GM21529 (cell line): ENCODE measurements around the gene LYVE1.

Experiments
- ATAC-seq: cut with Tn5 transposase; IDR thresholded peaks from one replicate; pipeline ENCODE4 v1.9.1; 2021; ENCODE audit not compliant: unreplicated experiment

LYVE1 gene

DNA sequence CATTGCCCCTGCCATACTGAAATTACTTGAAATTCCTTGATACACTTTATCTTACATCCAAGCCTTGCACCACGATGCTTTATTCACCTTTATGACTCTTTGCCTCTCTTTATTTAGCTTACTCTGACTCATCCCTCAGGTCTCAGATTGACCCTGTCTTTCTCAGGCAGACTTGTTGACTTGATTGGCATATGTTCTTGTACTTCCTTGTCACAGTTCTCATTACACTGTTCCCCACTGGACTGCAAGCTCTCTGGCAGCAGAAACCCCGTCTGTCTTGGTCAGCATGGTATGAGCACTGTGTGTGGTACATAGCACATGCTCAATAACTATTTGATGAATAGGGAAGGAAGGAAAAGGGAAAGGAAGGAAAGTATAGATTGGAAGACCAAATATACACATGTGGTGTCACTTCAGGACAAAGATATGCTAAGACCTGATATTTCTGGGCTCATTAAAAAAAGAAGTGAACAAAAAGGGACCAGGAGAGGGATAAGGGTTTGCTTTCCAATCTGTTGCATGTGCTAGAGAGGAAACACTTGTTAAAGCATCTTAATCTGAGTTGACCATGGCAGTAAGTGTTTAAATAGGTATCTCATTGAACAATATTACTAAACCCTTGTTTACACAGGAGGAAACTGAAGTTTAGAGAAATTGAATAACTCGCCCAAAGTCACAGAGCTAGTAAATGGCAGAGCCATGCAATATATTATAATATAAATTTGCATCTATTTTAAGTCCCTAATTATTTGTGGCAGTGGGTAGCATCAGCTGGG lies 7.2 kb downstream of the LYVE1 start:
- no peak for ATAC-seq

DNA sequence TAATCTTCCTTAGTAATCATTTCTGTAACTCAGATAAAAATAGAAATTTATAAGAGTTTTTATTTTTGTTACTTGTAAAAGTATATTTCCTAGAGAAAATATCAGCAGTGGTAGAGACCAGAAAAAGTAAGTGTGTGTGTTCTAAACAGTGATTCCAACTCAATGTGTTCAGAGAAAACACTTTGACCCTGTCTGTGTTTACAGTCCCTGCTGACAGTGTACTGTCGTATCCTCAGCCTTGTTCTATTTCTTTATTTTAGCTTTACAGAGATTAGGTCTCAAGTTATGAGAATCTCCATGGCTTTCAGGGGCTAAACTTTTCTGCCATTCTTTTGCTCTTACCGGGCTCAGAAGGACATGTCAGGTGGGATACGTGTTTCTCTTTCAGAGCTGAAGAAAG lies 10.2 kb downstream of the LYVE1 start:
- ATAC-seq = no peak

DNA sequence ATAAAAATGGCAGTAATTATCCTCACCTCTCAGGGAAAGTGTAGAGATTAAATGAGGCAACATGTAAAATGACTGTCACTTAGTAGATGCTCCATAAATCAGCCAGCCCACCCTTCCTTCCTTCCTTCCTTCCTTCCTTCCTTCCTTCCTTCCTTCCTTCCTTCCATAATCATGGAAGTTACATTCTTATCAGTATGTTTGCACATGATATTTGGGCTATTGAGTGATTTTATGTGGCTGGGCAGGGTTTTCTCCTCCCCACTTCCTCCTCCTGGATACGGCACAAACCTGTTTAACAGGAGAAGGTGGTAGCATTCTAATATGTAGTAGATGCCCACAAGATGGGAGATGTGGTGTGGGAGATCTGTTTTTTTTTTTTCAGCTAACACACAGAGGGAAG lies 11.9 kb downstream of the LYVE1 start:
- ATAC-seq = no peak

DNA sequence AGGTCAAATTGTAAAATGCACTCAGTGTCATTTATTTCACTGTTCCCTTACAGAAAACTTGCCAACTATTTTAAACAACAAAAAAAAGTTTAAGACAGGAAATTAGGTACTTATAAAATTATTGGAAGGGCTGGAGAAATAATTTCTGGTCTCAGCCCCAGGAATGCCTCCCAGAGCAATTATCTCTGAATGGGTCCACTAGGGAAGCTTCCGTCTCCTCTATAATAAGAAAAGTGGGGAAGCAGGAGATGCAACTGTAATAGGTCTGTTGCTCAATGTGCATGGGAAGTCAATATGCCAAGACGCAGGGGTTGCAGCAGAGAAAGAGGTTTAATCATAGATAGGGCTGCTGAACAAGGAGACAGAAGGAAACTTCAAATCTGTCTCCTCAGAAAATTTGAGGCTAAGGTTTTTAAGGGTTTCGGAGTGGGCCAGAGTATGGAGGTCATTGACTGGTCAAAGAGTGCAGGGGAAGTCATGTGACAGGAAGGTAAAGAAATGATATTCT lies 16.6 kb downstream of the LYVE1 start:
- no peak for ATAC-seq

DNA sequence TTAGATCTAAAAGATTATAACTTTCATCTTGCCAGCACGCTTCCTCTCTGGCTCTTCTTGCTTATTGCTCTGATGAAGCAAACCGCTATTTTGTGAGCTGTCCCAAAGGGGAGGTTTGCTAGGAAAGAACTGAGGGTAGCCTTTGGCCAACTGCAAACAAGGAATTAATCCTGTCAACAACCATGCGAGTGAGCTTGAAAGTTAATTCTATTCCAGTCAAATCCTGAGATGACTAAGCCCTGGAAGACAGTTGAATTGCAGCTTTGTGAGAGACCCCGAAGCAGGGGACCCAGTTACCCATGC lies 17.2 kb downstream of the LYVE1 start:
- no peak for ATAC-seq

DNA sequence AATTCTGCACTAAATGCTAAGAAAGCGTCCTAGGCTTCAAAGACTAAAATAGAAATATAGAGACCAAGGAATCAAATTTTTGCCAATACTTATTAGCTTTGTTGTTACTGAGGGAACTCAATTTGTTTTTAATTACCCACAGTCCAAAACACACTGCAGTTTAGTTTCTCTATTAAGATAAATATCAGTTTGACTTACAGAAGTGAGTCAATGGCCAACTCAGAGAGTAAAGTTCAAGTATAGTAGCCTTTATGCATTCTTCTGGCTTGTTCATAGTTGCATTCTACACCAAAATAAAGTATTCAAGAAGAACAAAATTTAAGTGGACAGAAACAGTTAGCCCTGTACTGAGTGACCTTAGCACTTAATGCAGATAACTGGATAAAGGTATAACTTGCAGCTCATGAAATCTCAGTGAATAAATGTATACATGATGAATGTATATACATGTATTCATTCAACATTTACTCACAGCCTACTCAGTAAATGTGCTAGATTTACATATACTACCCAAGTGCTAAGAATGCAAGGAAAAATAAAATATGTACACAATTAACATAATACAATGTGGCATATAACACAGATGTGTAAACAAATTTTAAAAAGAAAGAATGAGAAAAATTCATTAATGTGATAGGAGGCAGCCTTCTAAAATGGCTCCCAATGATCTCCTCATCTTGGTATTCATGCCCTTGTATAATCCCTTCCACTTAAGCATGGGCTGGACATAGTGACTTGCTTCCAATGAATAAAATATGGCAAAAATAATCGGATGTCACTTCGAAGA lies 17.8 kb downstream of the LYVE1 start:
- ATAC-seq = no peak

DNA sequence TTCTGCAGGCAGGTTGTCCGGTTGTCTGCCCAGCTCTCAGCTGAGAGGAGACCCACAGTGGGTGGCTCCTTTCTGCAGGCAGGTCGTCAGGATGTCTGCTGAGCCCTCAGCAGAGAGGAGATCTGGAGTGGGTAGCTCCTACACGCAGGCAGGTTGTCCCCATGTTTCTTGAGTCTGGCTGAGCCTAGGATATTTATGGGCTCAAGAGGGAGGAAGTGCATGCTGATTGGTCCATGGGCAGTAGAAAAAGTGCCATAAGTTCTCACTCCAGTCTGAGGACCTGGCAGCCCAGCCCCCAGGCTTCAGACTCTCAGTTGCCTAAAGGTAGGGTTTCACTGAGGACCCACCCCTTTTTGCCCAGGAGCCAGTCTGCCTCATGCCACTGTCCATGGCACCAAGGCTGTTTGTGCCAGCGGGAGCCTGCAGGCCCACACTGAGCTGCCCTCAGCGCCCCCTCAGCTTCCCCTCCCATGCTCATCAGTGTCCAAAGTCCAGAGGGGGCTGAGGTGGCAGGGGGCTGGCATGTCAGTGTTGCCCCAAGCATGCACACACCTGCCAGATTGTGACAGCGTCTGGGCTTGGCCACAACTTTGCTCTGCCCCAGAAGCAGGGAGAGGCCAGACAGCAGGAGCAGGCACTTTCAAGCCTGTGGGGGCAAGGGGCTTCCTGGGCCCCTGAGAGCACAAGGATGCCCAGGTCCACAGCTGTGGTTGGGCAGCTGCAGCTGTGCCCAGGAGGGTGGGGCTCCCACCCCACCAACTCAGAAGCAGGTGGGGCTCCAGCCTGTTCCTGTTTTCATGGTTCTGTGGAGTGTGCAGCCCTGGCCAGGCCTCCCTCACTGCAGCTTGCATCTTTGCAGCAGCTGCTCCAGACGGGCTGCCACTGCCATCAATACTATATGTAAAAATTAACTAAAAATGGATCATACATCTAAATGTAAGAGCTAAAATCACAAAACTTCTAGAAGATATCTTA lies 23.7 kb downstream of the LYVE1 start:
- no peak for ATAC-seq

DNA sequence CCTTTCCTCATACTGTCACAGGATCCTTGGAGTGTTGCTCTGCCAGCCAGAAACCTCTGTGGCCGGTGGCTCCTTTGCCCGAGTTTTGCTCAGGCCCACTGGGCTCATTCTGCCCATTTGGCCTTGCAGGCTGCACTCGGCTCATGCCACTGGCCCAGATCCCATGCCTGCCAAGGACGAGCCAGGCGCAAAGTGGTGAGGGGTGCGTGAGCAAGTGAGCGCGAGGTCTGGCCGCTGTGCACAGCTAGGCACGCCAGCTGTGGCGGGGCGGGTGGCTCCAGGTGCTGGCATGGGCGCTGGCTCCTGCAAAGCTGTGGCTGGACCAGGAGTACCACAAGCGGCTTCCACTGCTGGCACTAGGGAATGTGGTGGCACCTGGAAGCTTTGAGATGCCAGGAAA lies 24.7 kb downstream of the LYVE1 start:
- no peak for ATAC-seq

DNA sequence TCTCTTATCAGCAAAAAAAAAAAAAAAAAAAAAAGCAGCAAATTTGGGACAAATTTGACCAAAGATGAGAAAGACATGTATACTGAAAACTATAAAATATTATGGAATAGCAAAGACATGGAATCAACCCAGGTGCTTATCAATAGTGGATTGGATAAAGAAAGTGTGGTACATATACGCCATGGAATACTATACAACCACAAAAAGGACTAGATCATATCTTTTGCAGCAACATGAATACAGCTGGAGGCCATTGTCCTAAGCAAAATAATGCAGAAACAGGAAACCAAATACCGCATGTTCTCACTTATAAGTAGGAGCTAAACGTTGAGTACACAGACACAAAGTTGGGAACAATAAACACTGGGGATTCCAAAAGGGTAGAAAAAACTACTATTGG lies 25.7 kb downstream of the LYVE1 start:
- no peak for ATAC-seq

DNA sequence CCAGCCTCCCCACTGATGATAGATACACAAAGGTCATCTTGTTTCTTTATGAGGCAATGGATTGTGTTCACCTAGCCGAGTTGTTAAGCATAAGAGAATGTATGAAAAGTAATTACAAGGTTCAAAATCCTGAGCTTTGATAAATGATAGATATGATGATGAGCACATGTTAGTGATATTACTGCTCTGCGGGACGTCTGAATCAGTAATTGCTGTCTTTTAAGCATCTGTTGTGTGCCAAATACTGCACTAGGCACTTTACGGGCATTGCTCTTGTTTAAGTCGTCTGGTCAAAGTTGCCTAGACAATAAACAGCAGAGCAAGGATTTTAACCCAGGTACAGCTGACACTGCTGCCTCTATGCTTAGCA lies 26.9 kb downstream of the LYVE1 start:
- ATAC-seq = no peak

DNA sequence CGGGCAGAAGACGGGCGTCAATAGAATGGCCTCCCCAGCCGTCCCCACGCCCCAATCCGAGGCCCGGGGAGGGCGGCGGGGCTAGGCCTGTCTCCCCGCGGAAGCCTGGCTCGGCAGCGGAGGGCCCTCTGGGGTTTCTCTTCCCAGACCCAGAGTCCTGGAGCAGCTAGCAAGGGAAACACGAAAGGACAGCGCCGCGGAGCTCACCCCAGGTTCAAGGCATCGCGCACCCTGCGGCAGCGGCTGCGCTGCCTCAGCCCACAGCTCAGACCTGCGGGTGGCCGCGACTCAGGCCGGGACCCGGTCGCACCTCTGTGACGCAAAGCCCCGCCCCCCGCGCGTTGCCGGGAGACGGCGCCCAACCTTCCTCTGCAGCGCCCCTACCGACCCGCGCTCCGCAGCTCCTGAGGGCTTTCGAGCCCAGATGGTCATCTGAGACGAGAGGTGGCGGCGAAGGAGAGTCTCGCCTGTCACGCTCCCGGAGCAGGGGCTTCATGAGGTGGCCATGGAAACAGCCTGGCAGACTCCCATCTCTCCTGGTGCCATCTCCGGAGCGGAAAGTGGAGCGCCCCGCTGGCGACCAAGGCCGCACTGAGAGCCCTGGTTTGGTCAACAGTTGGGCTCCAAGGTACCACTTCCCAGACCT lies 27.4 kb downstream of the LYVE1 start, which contains the start of gene RNF141:
Gene RNF141, minus strand, starts transcription at position 273 of the 646 bp plus-strand sequence. CDS start 7,029 bp downstream, outside the sequence.
- ATAC-seq = peak; percentile 95

DNA sequence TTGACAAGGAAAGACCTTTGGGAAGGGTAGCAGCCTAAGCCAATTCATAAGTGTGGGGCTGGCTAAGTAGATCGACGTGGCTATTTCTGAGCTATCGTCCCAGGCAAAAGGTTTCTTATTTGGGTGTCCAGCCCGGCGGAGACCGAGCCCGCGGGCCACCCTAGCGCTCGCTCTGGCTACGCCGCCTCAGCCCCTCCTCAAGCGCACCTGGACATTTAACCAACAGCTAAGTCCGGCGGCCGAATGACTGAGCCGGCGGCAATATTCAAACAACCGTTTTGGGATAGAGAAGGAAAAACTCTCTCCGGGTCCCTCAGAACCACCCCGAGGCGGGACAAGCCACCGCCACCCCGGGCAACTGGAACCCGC lies 27.9 kb downstream of the LYVE1 start:
- ATAC-seq = peak; percentile 33

DNA sequence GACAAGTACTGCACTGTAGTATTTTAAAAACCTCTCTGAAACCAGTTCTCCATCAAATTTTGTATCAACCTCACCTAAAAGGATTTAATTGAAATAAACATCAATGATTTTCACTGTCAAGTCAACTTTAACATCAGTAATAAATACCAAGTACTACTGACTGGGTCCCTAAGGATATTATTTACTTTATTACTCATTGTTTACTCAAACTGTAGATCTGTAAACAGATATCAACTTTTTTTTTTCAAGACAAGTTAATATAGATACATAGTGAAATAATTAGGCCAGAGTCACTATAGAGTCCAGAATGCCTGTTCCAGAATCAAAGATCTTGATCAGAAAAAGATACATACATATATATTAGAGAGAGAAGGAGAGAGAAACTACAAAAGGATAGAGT lies 29.1 kb downstream of the LYVE1 start:
- ATAC-seq = no peak

DNA sequence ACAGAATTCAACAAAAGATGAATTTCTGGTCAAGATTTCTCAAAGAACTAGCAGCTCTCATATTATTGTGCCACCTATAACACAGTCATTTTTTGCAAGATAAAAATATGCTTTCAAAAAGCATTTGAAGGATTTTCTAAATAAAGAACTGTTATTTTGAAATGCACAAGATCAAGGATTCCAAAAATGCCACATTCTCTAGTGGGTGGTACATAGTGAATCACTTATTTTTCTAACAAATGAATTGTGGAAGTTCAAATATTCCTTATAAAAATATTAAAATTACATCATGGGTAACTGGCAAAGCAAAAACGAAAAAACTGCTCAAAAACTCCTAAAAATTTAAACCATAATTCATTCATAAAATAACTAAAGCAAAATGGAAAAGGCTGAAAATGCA lies 29.5 kb downstream of the LYVE1 start:
- ATAC-seq = no peak

DNA sequence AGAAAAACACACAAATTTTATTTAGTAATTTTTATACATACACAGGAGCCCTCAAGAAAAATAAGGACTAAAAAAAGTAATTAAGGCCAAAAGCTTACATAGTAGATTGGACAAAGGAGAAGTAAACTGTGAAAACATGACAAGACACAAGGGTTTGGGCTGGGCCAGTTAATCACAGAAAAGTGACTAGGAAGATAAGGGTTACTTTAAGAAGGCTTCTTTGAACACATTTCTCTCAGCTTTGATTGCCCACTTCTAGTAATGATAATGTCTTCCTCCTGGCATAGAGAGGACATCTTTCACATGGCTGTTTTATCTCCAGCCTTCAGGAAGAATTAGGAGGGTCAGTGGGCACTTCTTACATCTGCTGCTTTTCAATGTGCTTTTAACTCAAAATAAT lies 30.9 kb downstream of the LYVE1 start:
- ATAC-seq = no peak

DNA sequence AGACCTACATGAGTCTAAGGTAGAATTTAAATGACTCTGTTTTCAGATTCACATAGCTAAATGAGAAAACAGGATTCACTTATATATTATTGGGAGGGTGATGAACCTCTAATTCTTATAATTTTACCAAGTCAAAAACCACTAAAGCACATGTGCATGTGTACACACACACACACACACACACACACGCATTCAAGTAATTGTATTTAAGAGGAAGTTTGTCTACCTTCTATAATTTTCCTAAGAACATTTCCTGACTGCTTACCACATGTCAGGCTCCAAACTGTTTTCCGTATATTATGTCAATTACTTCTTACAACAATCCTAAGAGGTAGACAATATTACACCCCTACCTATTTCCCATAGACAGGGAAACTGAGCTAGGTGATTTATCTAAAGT lies 34.1 kb downstream of the LYVE1 start:
- no peak for ATAC-seq

DNA sequence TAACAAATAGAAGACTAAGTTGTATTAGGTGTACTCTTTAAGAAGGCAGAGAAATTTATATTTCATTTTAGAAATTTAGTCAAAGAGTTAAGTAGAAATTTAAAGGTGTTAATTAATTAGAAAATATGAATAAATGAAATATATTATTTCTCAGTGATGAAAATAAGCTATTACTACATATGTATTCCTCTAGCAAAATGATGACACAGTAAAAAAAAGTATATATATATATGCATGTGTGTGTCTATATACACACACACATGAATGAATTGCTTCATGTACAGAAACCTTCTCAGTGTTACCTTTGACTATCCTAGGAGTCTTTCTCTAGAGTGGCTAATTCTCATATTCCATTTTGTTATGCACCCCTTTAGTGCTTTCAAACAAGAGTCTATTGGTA lies 35.1 kb downstream of the LYVE1 start:
- ATAC-seq = no peak

DNA sequence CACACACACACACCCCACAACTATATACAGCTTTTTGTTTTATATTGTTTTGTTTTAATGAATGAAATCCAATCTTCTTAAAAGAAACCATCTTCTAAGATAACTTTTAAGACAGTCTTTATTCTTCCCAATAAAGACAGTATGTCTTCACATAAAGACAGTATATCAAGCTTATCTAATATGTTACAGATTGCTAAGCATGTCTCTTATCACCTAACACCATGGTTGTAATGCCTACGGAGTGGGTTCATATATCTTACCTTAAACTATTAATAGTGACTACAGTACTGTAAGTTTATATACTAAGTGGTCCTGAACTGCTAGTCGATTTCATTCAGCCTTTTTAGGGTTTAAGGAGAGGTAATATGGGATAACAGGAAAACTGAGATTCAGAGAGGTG lies 35.9 kb downstream of the LYVE1 start:
- no peak for ATAC-seq

DNA sequence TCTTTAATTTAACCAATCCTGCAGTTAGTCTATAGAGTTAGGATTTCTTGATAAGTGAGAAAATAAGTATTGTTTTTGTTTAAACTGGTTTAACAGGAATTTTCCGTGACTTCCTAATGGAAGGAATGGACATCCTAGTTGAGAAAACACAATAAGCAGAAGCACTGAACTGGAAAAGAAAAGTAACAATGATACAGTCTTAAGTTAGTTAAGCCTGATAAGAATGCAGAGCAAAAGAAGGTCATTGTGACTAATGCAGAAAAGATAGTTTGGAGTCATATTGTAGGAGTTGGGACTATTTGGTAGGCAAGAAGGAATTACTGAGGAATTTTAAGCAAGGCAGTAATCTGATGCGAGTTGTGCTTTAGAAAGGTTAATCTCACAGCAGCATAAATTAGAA lies 39.2 kb downstream of the LYVE1 start:
- ATAC-seq = no peak

DNA sequence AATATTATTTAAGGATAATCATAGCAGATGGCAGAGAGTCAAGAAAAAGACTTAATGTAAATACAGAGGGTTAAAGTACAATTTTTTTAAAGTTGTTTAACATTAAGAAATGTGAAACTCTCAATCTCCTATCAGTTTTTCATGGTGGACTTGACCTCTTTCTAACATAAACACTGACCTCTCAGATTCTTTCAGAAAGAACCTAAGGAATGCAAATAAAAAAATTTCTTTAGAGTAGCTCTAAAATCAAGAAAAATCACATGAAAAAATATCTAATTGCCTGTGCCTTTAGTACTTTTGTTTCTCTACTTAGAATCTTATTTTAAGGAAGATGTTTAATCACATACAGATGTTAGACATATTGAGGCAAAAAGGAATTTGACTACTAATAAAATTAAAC lies 40.3 kb downstream of the LYVE1 start:
- ATAC-seq = no peak
